Measurements from ENCODE around the gene ATXN10. TPM values are rescaled to one million over a fixed set of nuclear protein-coding genes. Genes with fewer than 3 reads are reported as not detected.

The ATXN10 gene
- total and polyA plus RNA-seq, 2 experiments from 2014 or later = 99.0 to 163 TPM

DNA sequence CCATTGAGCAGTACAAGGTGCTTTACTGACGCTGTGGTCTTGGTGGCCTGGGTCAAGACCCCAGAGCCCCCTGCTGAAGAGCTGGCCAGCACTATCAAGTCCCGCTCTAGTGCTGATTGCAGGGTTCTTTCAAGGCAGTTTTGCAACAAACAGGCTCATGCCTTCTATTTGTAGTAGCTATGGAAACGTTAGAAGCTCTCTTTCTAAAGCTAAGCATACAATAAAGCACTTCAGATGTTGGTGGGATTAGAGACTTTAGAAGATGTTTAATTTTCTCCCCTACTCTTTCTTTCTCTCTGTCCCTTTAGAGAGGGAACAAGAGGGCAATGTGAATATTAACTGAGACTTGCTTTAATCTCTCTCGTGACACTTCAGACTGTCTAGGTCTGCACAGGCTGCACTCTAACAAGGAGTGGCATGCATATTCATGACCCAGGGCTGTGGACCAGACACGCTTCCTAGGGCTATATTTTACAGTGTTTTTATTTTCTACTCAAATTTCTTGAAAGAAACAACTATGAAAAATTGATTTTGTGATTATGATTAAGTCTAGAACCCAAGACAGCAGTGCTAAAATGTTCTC lies 166.8 kb downstream of the ATXN10 start:
- H3K27me3 ChIP-seq (ENCODE audit: insufficient read depth) = no peaks in the 10 kb centered on the region
- TF ChIP-seq ZNF114 (CRISPR knock-in tag; IDR thresholded peaks at IDR 0.05) = no peak
- TF ChIP-seq JUNB (IDR thresholded peaks at IDR 0.05; ENCODE audit: unreplicated experiment) = no peak
- TF ChIP-seq EZH2 (IDR thresholded peaks at IDR 0.05; ENCODE audit: low read depth, unreplicated experiment) = no peak
- no peak for TF ChIP-seq POLR2AphosphoS5 (IDR thresholded peaks at IDR 0.05; ENCODE audit: low read depth)
- TF ChIP-seq ZNF331 (CRISPR knock-in tag; IDR thresholded peaks at IDR 0.05; ENCODE audit: low read depth) = no peak
- TF ChIP-seq, protein P1, sequence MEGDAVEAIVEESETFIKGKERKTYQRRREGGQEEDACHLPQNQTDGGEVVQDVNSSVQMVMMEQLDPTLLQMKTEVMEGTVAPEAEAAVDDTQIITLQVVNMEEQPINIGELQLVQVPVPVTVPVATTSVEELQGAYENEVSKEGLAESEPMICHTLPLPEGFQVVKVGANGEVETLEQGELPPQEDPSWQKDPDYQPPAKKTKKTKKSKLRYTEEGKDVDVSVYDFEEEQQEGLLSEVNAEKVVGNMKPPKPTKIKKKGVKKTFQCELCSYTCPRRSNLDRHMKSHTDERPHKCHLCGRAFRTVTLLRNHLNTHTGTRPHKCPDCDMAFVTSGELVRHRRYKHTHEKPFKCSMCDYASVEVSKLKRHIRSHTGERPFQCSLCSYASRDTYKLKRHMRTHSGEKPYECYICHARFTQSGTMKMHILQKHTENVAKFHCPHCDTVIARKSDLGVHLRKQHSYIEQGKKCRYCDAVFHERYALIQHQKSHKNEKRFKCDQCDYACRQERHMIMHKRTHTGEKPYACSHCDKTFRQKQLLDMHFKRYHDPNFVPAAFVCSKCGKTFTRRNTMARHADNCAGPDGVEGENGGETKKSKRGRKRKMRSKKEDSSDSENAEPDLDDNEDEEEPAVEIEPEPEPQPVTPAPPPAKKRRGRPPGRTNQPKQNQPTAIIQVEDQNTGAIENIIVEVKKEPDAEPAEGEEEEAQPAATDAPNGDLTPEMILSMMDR (conservative IDR thresholded peaks at IDR 0.05; ENCODE audit: low read depth in 2 of 2) = no peak
- TF ChIP-seq, protein P2, sequence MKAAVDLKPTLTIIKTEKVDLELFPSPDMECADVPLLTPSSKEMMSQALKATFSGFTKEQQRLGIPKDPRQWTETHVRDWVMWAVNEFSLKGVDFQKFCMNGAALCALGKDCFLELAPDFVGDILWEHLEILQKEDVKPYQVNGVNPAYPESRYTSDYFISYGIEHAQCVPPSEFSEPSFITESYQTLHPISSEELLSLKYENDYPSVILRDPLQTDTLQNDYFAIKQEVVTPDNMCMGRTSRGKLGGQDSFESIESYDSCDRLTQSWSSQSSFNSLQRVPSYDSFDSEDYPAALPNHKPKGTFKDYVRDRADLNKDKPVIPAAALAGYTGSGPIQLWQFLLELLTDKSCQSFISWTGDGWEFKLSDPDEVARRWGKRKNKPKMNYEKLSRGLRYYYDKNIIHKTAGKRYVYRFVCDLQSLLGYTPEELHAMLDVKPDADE (IDR thresholded peaks at IDR 0.05) = no peak
- TF ChIP-seq, protein P3, sequence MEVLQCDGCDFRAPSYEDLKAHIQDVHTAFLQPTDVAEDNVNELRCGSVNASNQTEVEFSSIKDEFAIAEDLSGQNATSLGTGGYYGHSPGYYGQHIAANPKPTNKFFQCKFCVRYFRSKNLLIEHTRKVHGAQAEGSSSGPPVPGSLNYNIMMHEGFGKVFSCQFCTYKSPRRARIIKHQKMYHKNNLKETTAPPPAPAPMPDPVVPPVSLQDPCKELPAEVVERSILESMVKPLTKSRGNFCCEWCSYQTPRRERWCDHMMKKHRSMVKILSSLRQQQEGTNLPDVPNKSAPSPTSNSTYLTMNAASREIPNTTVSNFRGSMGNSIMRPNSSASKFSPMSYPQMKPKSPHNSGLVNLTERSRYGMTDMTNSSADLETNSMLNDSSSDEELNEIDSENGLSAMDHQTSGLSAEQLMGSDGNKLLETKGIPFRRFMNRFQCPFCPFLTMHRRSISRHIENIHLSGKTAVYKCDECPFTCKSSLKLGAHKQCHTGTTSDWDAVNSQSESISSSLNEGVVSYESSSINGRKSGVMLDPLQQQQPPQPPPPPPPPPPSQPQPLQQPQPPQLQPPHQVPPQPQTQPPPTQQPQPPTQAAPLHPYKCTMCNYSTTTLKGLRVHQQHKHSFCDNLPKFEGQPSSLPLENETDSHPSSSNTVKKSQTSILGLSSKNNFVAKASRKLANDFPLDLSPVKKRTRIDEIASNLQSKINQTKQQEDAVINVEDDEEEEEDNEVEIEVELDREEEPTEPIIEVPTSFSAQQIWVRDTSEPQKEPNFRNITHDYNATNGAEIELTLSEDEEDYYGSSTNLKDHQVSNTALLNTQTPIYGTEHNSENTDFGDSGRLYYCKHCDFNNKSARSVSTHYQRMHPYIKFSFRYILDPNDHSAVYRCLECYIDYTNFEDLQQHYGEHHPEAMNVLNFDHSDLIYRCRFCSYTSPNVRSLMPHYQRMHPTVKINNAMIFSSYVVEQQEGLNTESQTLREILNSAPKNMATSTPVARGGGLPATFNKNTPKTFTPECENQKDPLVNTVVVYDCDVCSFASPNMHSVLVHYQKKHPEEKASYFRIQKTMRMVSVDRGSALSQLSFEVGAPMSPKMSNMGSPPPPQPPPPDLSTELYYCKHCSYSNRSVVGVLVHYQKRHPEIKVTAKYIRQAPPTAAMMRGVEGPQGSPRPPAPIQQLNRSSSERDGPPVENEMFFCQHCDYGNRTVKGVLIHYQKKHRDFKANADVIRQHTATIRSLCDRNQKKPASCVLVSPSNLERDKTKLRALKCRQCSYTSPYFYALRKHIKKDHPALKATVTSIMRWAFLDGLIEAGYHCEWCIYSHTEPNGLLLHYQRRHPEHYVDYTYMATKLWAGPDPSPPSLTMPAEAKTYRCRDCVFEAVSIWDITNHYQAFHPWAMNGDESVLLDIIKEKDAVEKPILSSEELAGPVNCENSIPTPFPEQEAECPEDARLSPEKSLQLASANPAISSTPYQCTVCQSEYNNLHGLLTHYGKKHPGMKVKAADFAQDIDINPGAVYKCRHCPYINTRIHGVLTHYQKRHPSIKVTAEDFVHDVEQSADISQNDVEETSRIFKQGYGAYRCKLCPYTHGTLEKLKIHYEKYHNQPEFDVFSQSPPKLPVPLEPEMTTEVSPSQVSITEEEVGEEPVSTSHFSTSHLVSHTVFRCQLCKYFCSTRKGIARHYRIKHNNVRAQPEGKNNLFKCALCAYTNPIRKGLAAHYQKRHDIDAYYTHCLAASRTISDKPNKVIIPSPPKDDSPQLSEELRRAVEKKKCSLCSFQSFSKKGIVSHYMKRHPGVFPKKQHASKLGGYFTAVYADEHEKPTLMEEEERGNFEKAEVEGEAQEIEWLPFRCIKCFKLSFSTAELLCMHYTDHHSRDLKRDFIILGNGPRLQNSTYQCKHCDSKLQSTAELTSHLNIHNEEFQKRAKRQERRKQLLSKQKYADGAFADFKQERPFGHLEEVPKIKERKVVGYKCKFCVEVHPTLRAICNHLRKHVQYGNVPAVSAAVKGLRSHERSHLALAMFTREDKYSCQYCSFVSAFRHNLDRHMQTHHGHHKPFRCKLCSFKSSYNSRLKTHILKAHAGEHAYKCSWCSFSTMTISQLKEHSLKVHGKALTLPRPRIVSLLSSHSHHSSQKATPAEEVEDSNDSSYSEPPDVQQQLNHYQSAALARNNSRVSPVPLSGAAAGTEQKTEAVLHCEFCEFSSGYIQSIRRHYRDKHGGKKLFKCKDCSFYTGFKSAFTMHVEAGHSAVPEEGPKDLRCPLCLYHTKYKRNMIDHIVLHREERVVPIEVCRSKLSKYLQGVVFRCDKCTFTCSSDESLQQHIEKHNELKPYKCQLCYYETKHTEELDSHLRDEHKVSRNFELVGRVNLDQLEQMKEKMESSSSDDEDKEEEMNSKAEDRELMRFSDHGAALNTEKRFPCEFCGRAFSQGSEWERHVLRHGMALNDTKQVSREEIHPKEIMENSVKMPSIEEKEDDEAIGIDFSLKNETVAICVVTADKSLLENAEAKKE (CRISPR knock-in tag; IDR thresholded peaks at IDR 0.05) = no peak
- TF ChIP-seq EZH2phosphoT487 (IDR thresholded peaks at IDR 0.05; ENCODE audit: unreplicated experiment) = no peak
- TF ChIP-seq CREB1 (CRISPR knock-in tag; IDR thresholded peaks at IDR 0.05; ENCODE audit: low read depth) = no peak
- TF ChIP-seq STAT1 (IDR thresholded peaks at IDR 0.05; ENCODE audit: unreplicated experiment) = no peak
- TF ChIP-seq NANOG (IDR thresholded peaks at IDR 0.05; ENCODE audit: borderline replicate concordance) = no peak
- TF ChIP-seq, protein P4, sequence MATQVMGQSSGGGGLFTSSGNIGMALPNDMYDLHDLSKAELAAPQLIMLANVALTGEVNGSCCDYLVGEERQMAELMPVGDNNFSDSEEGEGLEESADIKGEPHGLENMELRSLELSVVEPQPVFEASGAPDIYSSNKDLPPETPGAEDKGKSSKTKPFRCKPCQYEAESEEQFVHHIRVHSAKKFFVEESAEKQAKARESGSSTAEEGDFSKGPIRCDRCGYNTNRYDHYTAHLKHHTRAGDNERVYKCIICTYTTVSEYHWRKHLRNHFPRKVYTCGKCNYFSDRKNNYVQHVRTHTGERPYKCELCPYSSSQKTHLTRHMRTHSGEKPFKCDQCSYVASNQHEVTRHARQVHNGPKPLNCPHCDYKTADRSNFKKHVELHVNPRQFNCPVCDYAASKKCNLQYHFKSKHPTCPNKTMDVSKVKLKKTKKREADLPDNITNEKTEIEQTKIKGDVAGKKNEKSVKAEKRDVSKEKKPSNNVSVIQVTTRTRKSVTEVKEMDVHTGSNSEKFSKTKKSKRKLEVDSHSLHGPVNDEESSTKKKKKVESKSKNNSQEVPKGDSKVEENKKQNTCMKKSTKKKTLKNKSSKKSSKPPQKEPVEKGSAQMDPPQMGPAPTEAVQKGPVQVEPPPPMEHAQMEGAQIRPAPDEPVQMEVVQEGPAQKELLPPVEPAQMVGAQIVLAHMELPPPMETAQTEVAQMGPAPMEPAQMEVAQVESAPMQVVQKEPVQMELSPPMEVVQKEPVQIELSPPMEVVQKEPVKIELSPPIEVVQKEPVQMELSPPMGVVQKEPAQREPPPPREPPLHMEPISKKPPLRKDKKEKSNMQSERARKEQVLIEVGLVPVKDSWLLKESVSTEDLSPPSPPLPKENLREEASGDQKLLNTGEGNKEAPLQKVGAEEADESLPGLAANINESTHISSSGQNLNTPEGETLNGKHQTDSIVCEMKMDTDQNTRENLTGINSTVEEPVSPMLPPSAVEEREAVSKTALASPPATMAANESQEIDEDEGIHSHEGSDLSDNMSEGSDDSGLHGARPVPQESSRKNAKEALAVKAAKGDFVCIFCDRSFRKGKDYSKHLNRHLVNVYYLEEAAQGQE (IDR thresholded peaks at IDR 0.05; ENCODE audit: unreplicated experiment) = no peak
- DNase-seq (ENCODE audit: low spot score) (no peak), ATAC-seq (no peak)
- no peak overlapping the region for H3K4me2 ChIP-seq
- H3K4me3 Mint-ChIP-seq = no peak overlapping the region
- H3K9me2 ChIP-seq (ENCODE audit: insufficient read depth) = no peaks in the 10 kb centered on the region
- no peaks in the 10 kb centered on the region for H3K79me2 ChIP-seq (replicated peaks; ENCODE audit: insufficient read depth)
- peaks cover 18% of the 10 kb centered on the region for H3K4me1 Mint-ChIP-seq
- no peaks in the 10 kb centered on the region for H3K36me3 Mint-ChIP-seq (ENCODE audit: low read depth)
- no peaks in the 10 kb centered on the region for H3K36me3 ChIP-seq (ENCODE audit: insufficient read depth)
- H3K27me3 Mint-ChIP-seq (ENCODE audit: insufficient read depth, low read depth, poor library complexity) = peaks cover 2% of the 10 kb centered on the region
- no peaks in the 10 kb centered on the region for H3K9me3 Mint-ChIP-seq
- no peak overlapping the region for H3K4me3 ChIP-seq
- H2AFZ ChIP-seq = no peak overlapping the region
- no peak overlapping the region for H3K27ac ChIP-seq (ENCODE audit: low read depth)
- peaks cover 11% of the 10 kb centered on the region for H4K20me1 ChIP-seq (replicated peaks; ENCODE audit: insufficient read depth)
- H3K27ac Mint-ChIP-seq = no peak overlapping the region
- H3K4me1 ChIP-seq (ENCODE audit: insufficient read depth) = no peaks in the 10 kb centered on the region; the same call in 1 of the 2 replicates
- H3F3A ChIP-seq (replicated peaks; ENCODE audit: low read depth) = no peaks in the 10 kb centered on the region

Measured in GM23338 (cell line).